Measurements from ENCODE around the gene MSI2.

GRCh38 chr17:57242148-57242547 lies 14.2 kb upstream of the MSI2 start:
- TF ChIP-seq JUND (IDR thresholded peaks at IDR 0.05) (no peak), CTCF (IDR thresholded peaks at IDR 0.05) (no peak)
